Fibroblast of the aortic adventitia (primary cell): ENCODE results near the gene SPNS3. TPM values are rescaled to one million over a fixed set of nuclear protein-coding genes. Genes with fewer than 3 reads are reported as not detected.

Experiments
- DNase-seq: peaks from one replicate; pipeline ENCODE4 v3.0.0-alpha.2; 2010; ENCODE audit warnings: low read depth
- H3K4me3 ChIP-seq: 2 replicates; pipeline ENCODE4 v1.5.1; 2011; ENCODE audit warnings: low read depth, mild to moderate bottlenecking, control low read depth, low read length, moderate library complexity
- total RNA-seq: library from RNA; depleted of rRNA; stranded (reverse); fragments of >200 nt; gene quantifications from 2 replicates; pipeline ENCODE4 v1.2.3, GENCODE V29; 2012; ENCODE audit warnings: low replicate concordance
- TF ChIP-seq, protein P1 (sequence below): IDR thresholded peaks from 2 replicates; pipeline ENCODE4 v1.5.1; 2011; ENCODE audit warnings: mild to moderate bottlenecking, low read length, control low read depth, inconsistent platforms; ENCODE audit not compliant: insufficient read depth

SPNS3 gene
- total RNA-seq, 1 donor: not detected

GRCh38 chr17:4463818-4464476 is 30.2 kb downstream of the SPNS3 start:
- H3K4me3 ChIP-seq: no peak overlapping the region
- TF ChIP-seq, protein P1, sequence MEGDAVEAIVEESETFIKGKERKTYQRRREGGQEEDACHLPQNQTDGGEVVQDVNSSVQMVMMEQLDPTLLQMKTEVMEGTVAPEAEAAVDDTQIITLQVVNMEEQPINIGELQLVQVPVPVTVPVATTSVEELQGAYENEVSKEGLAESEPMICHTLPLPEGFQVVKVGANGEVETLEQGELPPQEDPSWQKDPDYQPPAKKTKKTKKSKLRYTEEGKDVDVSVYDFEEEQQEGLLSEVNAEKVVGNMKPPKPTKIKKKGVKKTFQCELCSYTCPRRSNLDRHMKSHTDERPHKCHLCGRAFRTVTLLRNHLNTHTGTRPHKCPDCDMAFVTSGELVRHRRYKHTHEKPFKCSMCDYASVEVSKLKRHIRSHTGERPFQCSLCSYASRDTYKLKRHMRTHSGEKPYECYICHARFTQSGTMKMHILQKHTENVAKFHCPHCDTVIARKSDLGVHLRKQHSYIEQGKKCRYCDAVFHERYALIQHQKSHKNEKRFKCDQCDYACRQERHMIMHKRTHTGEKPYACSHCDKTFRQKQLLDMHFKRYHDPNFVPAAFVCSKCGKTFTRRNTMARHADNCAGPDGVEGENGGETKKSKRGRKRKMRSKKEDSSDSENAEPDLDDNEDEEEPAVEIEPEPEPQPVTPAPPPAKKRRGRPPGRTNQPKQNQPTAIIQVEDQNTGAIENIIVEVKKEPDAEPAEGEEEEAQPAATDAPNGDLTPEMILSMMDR: no peak
- no peak for DNase-seq

DNA sequence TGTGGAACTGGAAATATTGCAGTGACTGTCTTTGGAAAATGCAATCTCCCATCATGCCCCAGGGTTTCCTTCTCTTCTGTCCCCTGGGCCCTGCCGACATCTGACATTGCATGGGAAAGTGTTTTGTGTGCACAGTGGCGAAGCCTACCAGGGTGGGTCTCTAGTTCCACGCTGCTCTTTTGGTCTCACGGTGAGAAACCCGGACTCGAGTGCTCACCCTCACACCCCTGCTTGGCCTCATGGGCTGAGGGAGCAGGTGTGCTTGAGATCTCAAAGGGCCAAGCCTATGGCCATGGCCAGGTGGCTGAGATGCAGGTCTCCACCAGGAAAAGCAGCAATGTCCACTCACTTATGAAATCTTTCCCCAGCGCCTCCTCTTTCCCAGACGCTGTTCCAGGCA is 32.0 kb downstream of the SPNS3 start:
- TF ChIP-seq, protein P1: no peak
- no peak overlapping the region for H3K4me3 ChIP-seq
- DNase-seq: no peak

DNA sequence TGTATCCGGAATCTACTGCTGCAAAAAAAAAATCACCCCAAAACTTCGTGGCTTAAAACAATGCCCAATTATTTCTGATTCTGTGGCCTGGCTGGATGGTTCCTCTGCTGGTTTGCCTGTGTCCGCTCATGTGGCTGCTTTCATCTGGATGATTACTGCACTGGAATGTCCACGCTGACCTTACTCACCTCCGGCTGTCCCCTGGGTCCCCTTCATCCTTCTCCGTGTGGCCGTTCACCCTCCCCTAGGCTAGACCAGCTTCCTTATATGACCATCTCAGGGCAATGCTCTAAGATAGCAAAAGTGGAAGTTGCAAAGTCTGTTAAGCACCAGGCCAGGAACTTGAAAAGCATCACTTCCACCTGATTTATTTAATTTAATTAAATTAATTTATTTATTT is 33.5 kb downstream of the SPNS3 start:
- TF ChIP-seq, protein P1: no peak
- no peak overlapping the region for H3K4me3 ChIP-seq
- DNase-seq: no peak

DNA sequence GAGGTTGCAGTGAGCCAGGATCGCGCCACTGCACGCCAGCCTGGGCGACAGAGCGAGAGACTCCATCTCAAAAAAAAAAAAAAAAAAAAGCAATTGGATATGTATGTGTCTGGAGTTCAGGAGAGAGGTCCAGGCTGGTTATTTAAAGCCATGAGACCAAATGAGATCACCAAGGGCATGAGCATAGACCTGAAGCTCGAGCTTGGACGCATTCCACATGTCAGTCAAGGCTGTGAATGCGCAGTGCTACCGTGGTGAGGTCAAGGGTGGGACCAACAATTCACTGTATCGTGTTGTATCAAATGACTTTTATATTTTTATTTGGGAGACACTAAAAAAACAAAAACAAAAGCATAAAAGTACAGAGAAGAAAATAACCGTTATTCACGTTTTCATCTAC is 35.8 kb downstream of the SPNS3 start:
- DNase-seq: no peak
- no peak overlapping the region for H3K4me3 ChIP-seq
- TF ChIP-seq, protein P1: no peak

DNA sequence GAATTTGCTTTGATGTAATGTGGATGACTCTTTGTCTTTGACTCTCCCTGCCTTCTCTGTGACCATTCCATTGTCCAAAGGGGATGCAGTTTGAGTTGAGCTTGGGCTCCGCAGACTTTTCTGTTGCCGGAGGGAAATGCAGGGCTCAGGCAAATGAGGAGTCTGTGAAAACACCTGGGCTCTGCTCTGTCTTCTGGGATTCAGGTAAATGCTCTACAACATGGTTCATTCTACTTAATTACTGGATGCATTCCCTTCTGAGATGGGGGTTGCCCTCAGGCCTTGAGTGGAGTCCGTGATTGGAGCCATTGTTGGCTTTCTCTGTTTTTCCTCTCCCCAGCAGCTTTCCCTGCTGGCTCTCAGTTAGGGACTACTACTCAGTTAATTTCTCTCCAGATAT is 38.5 kb downstream of the SPNS3 start:
- H3K4me3 ChIP-seq: no peak overlapping the region
- no peak for DNase-seq
- TF ChIP-seq, protein P1: no peak

GRCh38 chr17:4474093-4474492 is 40.4 kb downstream of the SPNS3 start:
- H3K4me3 ChIP-seq: no peak overlapping the region
- TF ChIP-seq, protein P1: no peak
- no peak for DNase-seq

DNA sequence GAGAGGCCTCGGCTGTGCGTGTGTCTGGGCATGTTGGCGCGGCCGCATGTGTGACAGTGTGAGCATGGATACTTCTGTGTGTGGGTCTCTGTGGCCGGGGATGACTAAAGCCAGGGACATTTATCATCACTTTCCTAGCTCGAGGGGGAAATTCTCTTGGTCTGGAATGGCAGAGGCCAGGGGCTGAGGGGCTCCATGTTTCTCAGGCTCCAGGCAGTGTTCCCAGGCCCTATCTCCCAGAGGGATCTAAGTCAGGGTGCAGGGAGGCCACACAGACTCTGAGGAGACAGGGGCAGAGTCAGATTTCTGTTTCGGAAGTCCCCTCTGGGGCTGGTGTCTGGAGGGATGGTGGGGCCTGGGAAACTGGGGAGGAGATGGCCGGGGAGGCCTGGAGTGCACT is 41.3 kb downstream of the SPNS3 start:
- no peak overlapping the region for H3K4me3 ChIP-seq
- TF ChIP-seq, protein P1: no peak
- no peak for DNase-seq
